Karpas-422 (cell line): ENCODE measurements around the gene OTOS. TPM values are rescaled to one million over a fixed set of nuclear protein-coding genes. Genes with fewer than 3 reads are reported as not detected.

ENCODE experiments used
- DNase-seq: peaks from one replicate; pipeline ENCODE4 v3.0.0-alpha.2; 2015
- H2AFZ ChIP-seq: fragments of 200-600 bp; sonication (generic); 2 replicates; pipeline ENCODE4 v1.6.1; 2014; ENCODE audit warnings: antibody characterized with exemption, low read length, mixed read lengths
- H3K27ac ChIP-seq: fragments of 200-600 bp; sonication (generic); 2 replicates; pipeline ENCODE4 v1.5.1; 2014; ENCODE audit warnings: mild to moderate bottlenecking, low read length, moderate library complexity
- H3K27me3 ChIP-seq: fragments of 200-600 bp; sonication (generic); 2 replicates; pipeline ENCODE4 v1.6.1; 2014; ENCODE audit warnings: low read length, mixed read lengths
- H3K36me3 ChIP-seq: fragments of 200-600 bp; sonication (generic); 2 replicates; pipeline ENCODE4 v1.6.1; 2014; ENCODE audit warnings: low read length, mixed read lengths; ENCODE audit not compliant: insufficient read depth
- H3K4me1 ChIP-seq: fragments of 200-600 bp; sonication (generic); 2 replicates; pipeline ENCODE4 v1.6.1; 2014; ENCODE audit warnings: mild to moderate bottlenecking, low read length, mixed read lengths
- H3K4me2 ChIP-seq: fragments of 200-600 bp; sonication (generic); 2 replicates; pipeline ENCODE4 v1.6.1; 2014; ENCODE audit warnings: low read length, low read depth, mild to moderate bottlenecking; ENCODE audit not compliant: poor library complexity, severe bottlenecking
- H3K4me3 ChIP-seq: fragments of 200-600 bp; sonication (generic); 2 replicates; pipeline ENCODE4 v1.5.1; 2014; ENCODE audit warnings: mild to moderate bottlenecking, antibody characterized with exemption, low read length, mixed read lengths
- H3K79me2 ChIP-seq: fragments of 200-600 bp; sonication (generic); 2 replicates; pipeline ENCODE4 v1.6.1; 2014; ENCODE audit warnings: mild to moderate bottlenecking, low read length, mixed read lengths
- H3K9ac ChIP-seq: fragments of 200-600 bp; sonication (generic); 2 replicates; pipeline ENCODE4 v1.6.0; 2014; ENCODE audit warnings: low read length
- H3K9me2 ChIP-seq: fragments of 200-600 bp; sonication (generic), shearing (Covaris generic); replicated peaks from 2 replicates; pipeline ENCODE4 v1.6.0; 2014; ENCODE audit warnings: mild to moderate bottlenecking, low read length, moderate library complexity; ENCODE audit not compliant: insufficient read depth
- H3K9me3 ChIP-seq: fragments of 300-700, 200-600 bp; sonication (generic); 2 replicates; pipeline ENCODE4 v1.6.1; 2014; ENCODE audit warnings: low read length, mixed read lengths
- H4K20me1 ChIP-seq: fragments of 200-600 bp; sonication (generic); 2 replicates; pipeline ENCODE4 v1.6.1; 2014; ENCODE audit warnings: mild to moderate bottlenecking, antibody characterized with exemption, low read length, low read depth; ENCODE audit not compliant: insufficient read depth
- total RNA-seq: library from RNA; depleted of rRNA; stranded (reverse); fragments of >200 nt; shearing (Covaris generic); gene quantifications from 2 replicates; pipeline ENCODE4 v1.2.3, GENCODE V29; 2014; ENCODE audit warnings: low replicate concordance

The OTOS gene
- total RNA-seq, 1 experiment from 2014 or later = not detected

- DNase-seq = no peak
- Histone ChIP-seq H3K27me3 (no peaks in the 10 kb centered on the region), H2AFZ (no peak overlapping the region), H3K9ac (no peak overlapping the region), H4K20me1 (no peaks in the 10 kb centered on the region), H3K4me3 (no peak overlapping the region), H3K9me3 (no peaks in the 10 kb centered on the region), H3K9me2 (no peaks in the 10 kb centered on the region), H3K4me2 (no peak overlapping the region), H3K36me3 (no peaks in the 10 kb centered on the region), H3K27ac (no peak overlapping the region), H3K79me2 (no peaks in the 10 kb centered on the region), H3K4me1 (no peaks in the 10 kb centered on the region)
Measured at GRCh38 chr2:240159251-240159839, 18.9 kb upstream of the OTOS start.

- Histone ChIP-seq H2AFZ (no peak overlapping the region), H3K4me1 (no peaks in the 10 kb centered on the region), H3K9me2 (no peaks in the 10 kb centered on the region), H3K4me3 (no peak overlapping the region), H3K27me3 (no peaks in the 10 kb centered on the region), H3K9ac (no peak overlapping the region), H3K79me2 (no peaks in the 10 kb centered on the region), H3K27ac (no peak overlapping the region), H4K20me1 (no peaks in the 10 kb centered on the region), H3K4me2 (no peak overlapping the region), H3K9me3 (no peaks in the 10 kb centered on the region), H3K36me3 (no peaks in the 10 kb centered on the region)
- DNase-seq = no peak
Measured at GRCh38 chr2:240157147-240157470, 16.7 kb upstream of the OTOS start.

- no peaks in the 10 kb centered on the region for H3K4me1 ChIP-seq
- H3K4me3 ChIP-seq = no peak overlapping the region
- H3K79me2 ChIP-seq = no peaks in the 10 kb centered on the region
- H3K4me2 ChIP-seq = no peak overlapping the region
- no peak overlapping the region for H2AFZ ChIP-seq
- H3K27me3 ChIP-seq = no peaks in the 10 kb centered on the region
- no peak for DNase-seq
- H3K9me2 ChIP-seq = no peaks in the 10 kb centered on the region
- H4K20me1 ChIP-seq = no peaks in the 10 kb centered on the region
- no peaks in the 10 kb centered on the region for H3K36me3 ChIP-seq
- no peak overlapping the region for H3K27ac ChIP-seq
- no peaks in the 10 kb centered on the region for H3K9me3 ChIP-seq
- no peak overlapping the region for H3K9ac ChIP-seq
Measured at GRCh38 chr2:240156435-240157146, 16.1 kb upstream of the OTOS start.

- Histone ChIP-seq H2AFZ (no peak overlapping the region), H3K27me3 (no peaks in the 10 kb centered on the region), H3K9me2 (no peaks in the 10 kb centered on the region), H3K36me3 (no peaks in the 10 kb centered on the region), H3K4me2 (no peak overlapping the region), H3K9ac (no peak overlapping the region), H3K9me3 (no peaks in the 10 kb centered on the region), H3K4me1 (no peaks in the 10 kb centered on the region), H4K20me1 (no peaks in the 10 kb centered on the region), H3K27ac (no peak overlapping the region), H3K79me2 (no peaks in the 10 kb centered on the region), H3K4me3 (no peak overlapping the region)
- no peak for DNase-seq
Measured at GRCh38 chr2:240155745-240156390, 15.4 kb upstream of the OTOS start.

- Histone ChIP-seq H3K36me3 (no peaks in the 10 kb centered on the region), H3K27me3 (no peaks in the 10 kb centered on the region), H3K9me2 (no peaks in the 10 kb centered on the region), H3K9ac (no peak overlapping the region), H3K4me3 (no peak overlapping the region), H3K4me1 (no peaks in the 10 kb centered on the region), H3K79me2 (no peaks in the 10 kb centered on the region), H3K27ac (no peak overlapping the region), H3K4me2 (no peak overlapping the region), H2AFZ (no peak overlapping the region), H4K20me1 (no peaks in the 10 kb centered on the region), H3K9me3 (no peaks in the 10 kb centered on the region)
- no peak for DNase-seq
Measured at GRCh38 chr2:240155048-240155744, 14.7 kb upstream of the OTOS start.

GRCh38 chr2:240154606-240155005 is 14.1 kb upstream of the OTOS start:
- no peaks in the 10 kb centered on the region for H3K79me2 ChIP-seq
- H3K9me3 ChIP-seq = no peaks in the 10 kb centered on the region
- no peak overlapping the region for H2AFZ ChIP-seq
- no peaks in the 10 kb centered on the region for H3K4me1 ChIP-seq
- no peak overlapping the region for H3K4me3 ChIP-seq
- no peak overlapping the region for H3K4me2 ChIP-seq
- H3K27me3 ChIP-seq = no peaks in the 10 kb centered on the region
- H4K20me1 ChIP-seq = no peaks in the 10 kb centered on the region
- H3K9me2 ChIP-seq = no peaks in the 10 kb centered on the region
- H3K9ac ChIP-seq = no peak overlapping the region
- DNase-seq = no peak
- H3K27ac ChIP-seq = no peak overlapping the region
- no peaks in the 10 kb centered on the region for H3K36me3 ChIP-seq

- no peak overlapping the region for H3K4me3 ChIP-seq
- no peaks in the 10 kb centered on the region for H3K36me3 ChIP-seq
- DNase-seq = no peak
- H3K27me3 ChIP-seq = no peaks in the 10 kb centered on the region
- H3K9ac ChIP-seq = no peak overlapping the region
- no peak overlapping the region for H3K4me2 ChIP-seq
- no peaks in the 10 kb centered on the region for H4K20me1 ChIP-seq
- no peaks in the 10 kb centered on the region for H3K9me2 ChIP-seq
- H3K9me3 ChIP-seq = no peaks in the 10 kb centered on the region
- no peaks in the 10 kb centered on the region for H3K4me1 ChIP-seq
- no peak overlapping the region for H3K27ac ChIP-seq
- H3K79me2 ChIP-seq = no peaks in the 10 kb centered on the region
- no peak overlapping the region for H2AFZ ChIP-seq
Measured at GRCh38 chr2:240153418-240153817, 13.0 kb upstream of the OTOS start.

- Histone ChIP-seq H4K20me1 (no peaks in the 10 kb centered on the region), H2AFZ (no peak overlapping the region), H3K79me2 (no peaks in the 10 kb centered on the region), H3K9me3 (no peaks in the 10 kb centered on the region), H3K36me3 (no peaks in the 10 kb centered on the region), H3K27me3 (no peaks in the 10 kb centered on the region), H3K4me1 (no peaks in the 10 kb centered on the region), H3K27ac (no peak overlapping the region), H3K9me2 (no peaks in the 10 kb centered on the region), H3K4me2 (no peak overlapping the region), H3K9ac (no peak overlapping the region), H3K4me3 (no peak overlapping the region)
- DNase-seq = no peak
Measured at GRCh38 chr2:240151477-240152031, 11.1 kb upstream of the OTOS start.
